A673 (cell line): Measurements from ENCODE around the gene NFRKB.

ENCODE experiments used
- CTCF ChIP-seq: fragments of 300-800, 200-600 bp; sonication (generic); conservative IDR thresholded peaks from 2 replicates; pipeline ENCODE4 v1.5.1; 2017; ENCODE audit warnings: low read depth, mild to moderate bottlenecking, antibody characterized with exemption, low read length, moderate library complexity, mixed read lengths
- EZH2 ChIP-seq: fragments of 200-600 bp; sonication (generic); IDR thresholded peaks from 2 replicates; pipeline ENCODE4 v1.6.1; 2017; ENCODE audit warnings: borderline replicate concordance, low read depth, mild to moderate bottlenecking, mixed read lengths, antibody characterized with exemption, low read length; ENCODE audit not compliant: poor library complexity, severe bottlenecking

- TF ChIP-seq CTCF, result no peak
- TF ChIP-seq EZH2, result no peak
Observed at GRCh38 chr11:129861702-129862522, 33.5 kb downstream of the NFRKB start.
